DMS 273 (cell line): ENCODE results near the gene TNFSF11.

Source experiments
- DNase-seq: peaks from one replicate; lab custom pipeline; 2025; ENCODE audit not compliant: unreplicated experiment; lab: John Stamatoyannopoulos, UW

Gene TNFSF11

GRCh38 chr13:42651936-42652641 lies 78.1 kb downstream of the TNFSF11 start:
- DNase-seq = no peak

DNA sequence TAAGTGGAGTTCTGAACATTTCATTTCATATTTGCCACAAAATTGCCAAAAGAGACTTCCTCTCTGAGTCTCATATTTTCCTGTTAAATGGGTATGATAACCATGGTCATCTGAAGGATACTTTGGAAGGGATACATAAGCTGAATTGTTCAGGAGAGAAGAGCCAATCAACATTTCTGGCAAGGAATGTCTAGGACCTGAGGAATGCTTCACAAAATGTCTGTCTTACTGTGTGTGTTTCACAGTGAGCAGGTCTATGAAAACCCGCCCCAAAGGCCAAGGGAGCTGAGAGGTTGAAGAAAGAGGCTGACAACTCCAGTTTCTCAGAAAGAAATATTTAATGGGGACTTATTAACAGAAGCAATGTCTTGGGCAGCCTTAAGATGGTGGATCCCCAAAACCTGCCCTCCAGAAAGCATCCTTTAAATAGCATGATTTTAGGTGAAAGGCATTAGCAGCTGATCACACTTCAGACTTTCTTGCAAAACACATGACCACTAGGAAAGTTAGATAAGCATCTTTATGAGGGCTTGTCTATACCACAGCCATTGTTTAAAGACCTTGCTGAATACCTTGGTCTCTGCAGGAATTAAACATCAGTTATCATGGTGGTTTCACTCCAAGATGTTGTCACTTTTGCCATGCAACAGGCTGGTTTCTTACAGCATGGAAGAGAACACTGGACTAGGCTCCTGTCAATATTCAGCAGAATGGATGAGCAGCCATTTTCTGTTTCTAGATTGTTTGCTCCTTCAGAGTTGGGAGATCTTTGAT lies 78.9 kb downstream of the TNFSF11 start:
- DNase-seq = no peak

- DNase-seq = no peak
Observed at GRCh38 chr13:42653679-42654078, 79.7 kb downstream of the TNFSF11 start.

- no peak for DNase-seq
Observed at GRCh38 chr13:42654212-42654611, 80.3 kb downstream of the TNFSF11 start.

GRCh38 chr13:42654722-42655121 lies 80.8 kb downstream of the TNFSF11 start:
- no peak for DNase-seq

- DNase-seq = no peak
Observed at GRCh38 chr13:42656161-42656560, 82.2 kb downstream of the TNFSF11 start.

DNA sequence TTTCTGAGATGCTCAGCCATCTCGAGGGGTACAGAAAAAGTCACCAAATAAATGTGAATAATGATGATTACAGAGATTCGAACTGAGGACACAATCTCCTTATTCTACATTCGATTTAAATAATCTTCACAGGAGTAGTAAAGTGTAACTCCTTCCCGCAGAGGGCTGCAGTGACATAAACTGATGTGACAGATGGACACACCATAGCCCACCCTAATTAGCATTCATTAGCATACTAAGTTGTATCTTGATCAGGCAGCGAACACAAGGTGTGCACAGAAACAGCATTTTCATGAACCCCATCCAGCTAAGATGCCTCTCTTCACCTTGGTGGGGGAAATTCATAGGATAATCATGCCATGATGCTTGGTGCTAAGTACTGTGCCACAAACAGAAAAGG lies 83.0 kb downstream of the TNFSF11 start:
- DNase-seq = peak; percentile 52
